Measurements from ENCODE around the gene AKR1B15.

The AKR1B15 gene

DNA sequence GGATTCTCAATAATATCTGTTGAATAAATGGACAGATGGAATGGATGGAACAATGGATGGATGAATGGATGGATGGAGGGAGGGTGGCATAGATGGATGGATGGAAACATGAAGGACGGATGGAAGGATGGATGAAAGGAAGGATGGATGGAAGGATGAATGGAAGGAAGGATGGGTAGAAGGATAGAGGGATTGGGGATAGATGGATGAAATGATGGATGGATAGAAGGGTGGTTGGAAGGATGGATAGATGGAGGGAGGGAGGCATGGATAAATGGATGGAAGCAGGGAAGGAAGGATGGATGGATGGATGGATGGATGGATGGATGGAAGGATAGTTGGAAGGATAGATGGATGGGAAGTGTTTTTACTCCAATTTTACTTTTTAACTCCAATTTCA lies 35.4 kb downstream of the AKR1B15 start:
- WGBS, 2 experiments, result 60% methylated on average over 1 of the region's 1 CpG; no CpG with 5 or more reads in 1 of the 2 experiments
- Histone ChIP-seq H3K4me1 (ENCODE audit: control insufficient read depth, insufficient read depth, low read length) (no peaks in the 10 kb centered on the region), H3K9me3 (ENCODE audit: control insufficient read depth, low read length) (no peaks in the 10 kb centered on the region), H3K4me3 (ENCODE audit: insufficient read depth, low read depth, low read length) (no peak overlapping the region), H3K36me3 (ENCODE audit: control insufficient read depth, insufficient read depth, low read length) (no peaks in the 10 kb centered on the region), H3K27ac (ENCODE audit: insufficient read depth, low read depth, low read length, poor library complexity, severe bottlenecking) (no peak overlapping the region), H3K27me3 (ENCODE audit: control insufficient read depth, insufficient read depth, low read length, poor library complexity, severe bottlenecking) (no peaks in the 10 kb centered on the region)

- Histone ChIP-seq H3K4me1 (ENCODE audit: control insufficient read depth, insufficient read depth, low read length) (no peaks in the 10 kb centered on the region), H3K36me3 (ENCODE audit: control insufficient read depth, insufficient read depth, low read length) (no peaks in the 10 kb centered on the region), H3K4me3 (ENCODE audit: insufficient read depth, low read depth, low read length) (no peak overlapping the region), H3K27me3 (ENCODE audit: control insufficient read depth, insufficient read depth, low read length, poor library complexity, severe bottlenecking) (no peaks in the 10 kb centered on the region), H3K27ac (ENCODE audit: insufficient read depth, low read depth, low read length, poor library complexity, severe bottlenecking) (no peak overlapping the region), H3K9me3 (ENCODE audit: control insufficient read depth, low read length) (no peaks in the 10 kb centered on the region)
- 93 to 94% methylated on average over 7 of the region's 7 CpGs for WGBS, 2 experiments
These were observed 37.0 kb downstream of the AKR1B15 start for GRCh38 chr7:134585897-134586296.

GRCh38 chr7:134587750-134588149 lies 38.8 kb downstream of the AKR1B15 start:
- Histone ChIP-seq H3K36me3 (ENCODE audit: control insufficient read depth, insufficient read depth, low read length) (no peaks in the 10 kb centered on the region), H3K27me3 (ENCODE audit: control insufficient read depth, insufficient read depth, low read length, poor library complexity, severe bottlenecking) (no peaks in the 10 kb centered on the region), H3K9me3 (ENCODE audit: control insufficient read depth, low read length) (no peaks in the 10 kb centered on the region), H3K27ac (ENCODE audit: insufficient read depth, low read depth, low read length, poor library complexity, severe bottlenecking) (no peak overlapping the region), H3K4me3 (ENCODE audit: insufficient read depth, low read depth, low read length) (no peak overlapping the region), H3K4me1 (ENCODE audit: control insufficient read depth, insufficient read depth, low read length) (no peaks in the 10 kb centered on the region)
- WGBS, 2 experiments, result 44 to 45% methylated on average over 2 of the region's 2 CpGs

GRCh38 chr7:134589491-134589941 lies 40.6 kb downstream of the AKR1B15 start:
- H3K27me3 ChIP-seq (ENCODE audit: control insufficient read depth, insufficient read depth, low read length, poor library complexity, severe bottlenecking), result no peaks in the 10 kb centered on the region
- 31 to 32% methylated on average over 3 of the region's 3 CpGs for WGBS, 2 experiments
- H3K4me1 ChIP-seq (ENCODE audit: control insufficient read depth, insufficient read depth, low read length), result no peaks in the 10 kb centered on the region
- no peak overlapping the region for H3K27ac ChIP-seq (ENCODE audit: insufficient read depth, low read depth, low read length, poor library complexity, severe bottlenecking)
- H3K36me3 ChIP-seq (ENCODE audit: control insufficient read depth, insufficient read depth, low read length), result no peaks in the 10 kb centered on the region
- no peak overlapping the region for H3K4me3 ChIP-seq (ENCODE audit: insufficient read depth, low read depth, low read length)
- H3K9me3 ChIP-seq (ENCODE audit: control insufficient read depth, low read length), result no peaks in the 10 kb centered on the region

DNA sequence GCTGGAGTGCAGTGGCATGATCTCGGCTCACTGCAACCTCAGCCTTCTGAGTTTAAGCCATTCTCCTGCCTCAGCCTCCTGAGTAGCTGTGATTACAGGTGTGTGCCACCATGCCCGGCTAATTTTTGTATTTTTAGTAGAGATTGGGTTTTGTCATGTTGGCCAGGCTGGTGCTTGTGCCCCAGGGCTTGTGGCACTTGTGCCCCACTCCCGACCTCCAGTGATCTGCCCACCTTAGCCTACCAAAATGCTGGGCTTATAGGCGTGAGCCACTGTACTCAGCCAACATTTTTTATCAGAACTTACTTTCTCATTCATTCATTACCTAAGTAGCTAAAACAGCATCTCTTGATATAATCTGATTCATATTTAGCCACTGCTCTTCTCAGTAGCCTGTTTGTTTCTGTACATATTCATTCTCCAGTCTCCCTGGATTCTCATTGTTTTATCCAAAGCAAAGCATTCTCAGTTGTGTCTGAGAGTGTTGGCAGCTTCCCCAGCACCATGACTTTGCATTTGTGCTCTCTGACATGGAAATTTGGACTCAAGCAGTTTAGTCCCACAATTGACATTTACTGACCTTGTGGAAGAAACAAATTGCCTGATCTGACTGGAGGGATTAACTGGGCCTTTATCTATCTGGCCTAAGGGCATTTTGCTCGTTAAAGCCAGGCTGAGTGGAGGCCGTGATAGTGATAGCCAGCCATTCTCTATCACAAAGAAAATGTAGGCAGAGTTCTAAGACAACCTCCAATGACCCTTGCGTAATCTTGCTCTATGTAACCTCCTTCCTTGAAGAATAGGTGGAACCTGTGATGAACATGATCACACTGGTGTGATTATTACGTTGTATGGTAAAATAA lies 44.9 kb downstream of the AKR1B15 start:
- Histone ChIP-seq H3K9me3 (ENCODE audit: control insufficient read depth, low read length) (no peaks in the 10 kb centered on the region), H3K27me3 (ENCODE audit: control insufficient read depth, insufficient read depth, low read length, poor library complexity, severe bottlenecking) (no peaks in the 10 kb centered on the region), H3K4me3 (ENCODE audit: insufficient read depth, low read depth, low read length) (no peak overlapping the region), H3K4me1 (ENCODE audit: control insufficient read depth, insufficient read depth, low read length) (no peaks in the 10 kb centered on the region), H3K36me3 (ENCODE audit: control insufficient read depth, insufficient read depth, low read length) (no peaks in the 10 kb centered on the region), H3K27ac (ENCODE audit: insufficient read depth, low read depth, low read length, poor library complexity, severe bottlenecking) (no peak overlapping the region)
- WGBS, 2 experiments, result 62 to 63% methylated on average over 8 of the region's 8 CpGs

GRCh38 chr7:134594877-134595276 lies 46.0 kb downstream of the AKR1B15 start:
- no peaks in the 10 kb centered on the region for H3K36me3 ChIP-seq (ENCODE audit: control insufficient read depth, insufficient read depth, low read length)
- no peaks in the 10 kb centered on the region for H3K27me3 ChIP-seq (ENCODE audit: control insufficient read depth, insufficient read depth, low read length, poor library complexity, severe bottlenecking)
- no peaks in the 10 kb centered on the region for H3K4me1 ChIP-seq (ENCODE audit: control insufficient read depth, insufficient read depth, low read length)
- H3K27ac ChIP-seq (ENCODE audit: insufficient read depth, low read depth, low read length, poor library complexity, severe bottlenecking), result no peak overlapping the region
- WGBS, 2 experiments, result 0% methylated on average over 1 of the region's 1 CpG
- no peaks in the 10 kb centered on the region for H3K9me3 ChIP-seq (ENCODE audit: control insufficient read depth, low read length)
- H3K4me3 ChIP-seq (ENCODE audit: insufficient read depth, low read depth, low read length), result no peak overlapping the region

DNA sequence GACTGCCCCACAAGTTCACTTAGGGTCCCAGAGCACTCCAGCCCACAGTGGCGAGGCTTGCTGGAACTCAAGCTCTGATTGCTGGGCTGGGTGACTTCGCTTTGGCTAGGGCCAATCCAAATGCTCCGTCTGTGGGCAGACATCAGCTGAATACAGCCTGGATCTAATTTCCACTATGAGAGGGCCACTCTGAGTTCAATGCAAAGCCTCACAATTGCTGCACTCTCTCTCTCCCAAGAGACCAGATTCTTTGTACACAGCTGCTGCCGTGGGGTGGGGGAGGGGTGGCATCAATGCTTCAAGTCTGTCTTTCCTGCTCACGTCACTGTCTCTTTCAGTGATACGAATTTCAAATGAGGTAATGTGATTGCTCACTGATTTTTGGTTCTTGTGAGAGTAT lies 50.5 kb downstream of the AKR1B15 start:
- no peak overlapping the region for H3K4me3 ChIP-seq (ENCODE audit: insufficient read depth, low read depth, low read length)
- no peaks in the 10 kb centered on the region for H3K4me1 ChIP-seq (ENCODE audit: control insufficient read depth, insufficient read depth, low read length)
- 68 to 82% methylated on average over 6 of the region's 6 CpGs for WGBS, 2 experiments
- no peaks in the 10 kb centered on the region for H3K9me3 ChIP-seq (ENCODE audit: control insufficient read depth, low read length)
- H3K36me3 ChIP-seq (ENCODE audit: control insufficient read depth, insufficient read depth, low read length), result no peaks in the 10 kb centered on the region
- H3K27ac ChIP-seq (ENCODE audit: insufficient read depth, low read depth, low read length, poor library complexity, severe bottlenecking), result no peak overlapping the region
- no peaks in the 10 kb centered on the region for H3K27me3 ChIP-seq (ENCODE audit: control insufficient read depth, insufficient read depth, low read length, poor library complexity, severe bottlenecking)

DNA sequence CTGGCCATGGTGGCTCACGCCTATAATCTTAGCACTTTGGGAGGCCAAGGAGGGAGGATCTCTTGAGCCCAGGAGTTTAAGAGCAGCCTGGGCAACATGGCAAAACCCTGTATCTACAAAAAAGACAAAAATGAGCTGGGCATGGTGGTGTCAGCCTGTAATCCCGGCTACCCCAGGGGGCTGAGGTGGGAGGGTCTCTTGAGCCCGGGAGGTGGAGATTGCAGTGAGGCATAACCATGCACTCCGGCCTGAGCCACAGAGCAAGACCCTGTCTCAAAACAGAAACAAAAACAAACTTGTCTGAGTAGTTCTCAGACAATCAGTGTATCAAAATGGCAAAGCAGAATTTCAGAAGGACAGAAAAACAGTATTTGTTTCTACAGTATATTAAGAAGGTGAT lies 52.5 kb downstream of the AKR1B15 start:
- WGBS, 2 experiments, result 72 to 74% methylated on average over 4 of the region's 4 CpGs
- H3K27me3 ChIP-seq (ENCODE audit: control insufficient read depth, insufficient read depth, low read length, poor library complexity, severe bottlenecking), result peaks cover 2% of the 10 kb centered on the region
- no peaks in the 10 kb centered on the region for H3K36me3 ChIP-seq (ENCODE audit: control insufficient read depth, insufficient read depth, low read length)
- H3K9me3 ChIP-seq (ENCODE audit: control insufficient read depth, low read length), result no peaks in the 10 kb centered on the region
- no peak overlapping the region for H3K27ac ChIP-seq (ENCODE audit: insufficient read depth, low read depth, low read length, poor library complexity, severe bottlenecking)
- no peaks in the 10 kb centered on the region for H3K4me1 ChIP-seq (ENCODE audit: control insufficient read depth, insufficient read depth, low read length)
- H3K4me3 ChIP-seq (ENCODE audit: insufficient read depth, low read depth, low read length), result no peak overlapping the region

DNA sequence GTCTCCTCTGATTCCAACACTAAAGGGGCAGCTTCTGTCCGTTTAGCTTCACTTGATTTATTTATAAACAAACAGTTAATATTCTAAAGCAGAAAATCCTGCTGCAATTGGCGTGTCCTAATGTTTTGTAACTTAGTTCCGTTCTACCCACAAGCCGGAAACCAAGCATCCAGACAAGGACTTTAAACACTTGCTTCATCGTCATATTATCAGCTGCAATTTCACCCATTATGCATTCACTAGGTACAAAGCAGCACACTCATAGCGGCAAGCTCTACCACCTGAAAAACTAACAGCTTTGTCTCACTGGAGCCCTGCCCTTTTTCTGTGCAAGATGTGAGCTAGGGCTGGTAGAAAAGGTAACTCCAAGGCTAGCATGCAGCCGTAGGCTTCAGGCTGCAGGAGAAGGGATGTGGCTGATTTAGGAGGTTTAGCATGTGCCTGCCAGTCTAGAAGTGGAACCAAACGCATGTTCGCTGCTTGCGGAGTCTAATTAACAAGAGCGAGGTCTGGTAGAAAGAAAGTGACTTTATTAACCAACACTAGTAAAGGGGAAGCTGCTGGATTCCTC lies 54.1 kb downstream of the AKR1B15 start:
- Histone ChIP-seq H3K4me3 (ENCODE audit: insufficient read depth, low read depth, low read length) (no peak overlapping the region), H3K36me3 (ENCODE audit: control insufficient read depth, insufficient read depth, low read length) (no peaks in the 10 kb centered on the region)

DNA sequence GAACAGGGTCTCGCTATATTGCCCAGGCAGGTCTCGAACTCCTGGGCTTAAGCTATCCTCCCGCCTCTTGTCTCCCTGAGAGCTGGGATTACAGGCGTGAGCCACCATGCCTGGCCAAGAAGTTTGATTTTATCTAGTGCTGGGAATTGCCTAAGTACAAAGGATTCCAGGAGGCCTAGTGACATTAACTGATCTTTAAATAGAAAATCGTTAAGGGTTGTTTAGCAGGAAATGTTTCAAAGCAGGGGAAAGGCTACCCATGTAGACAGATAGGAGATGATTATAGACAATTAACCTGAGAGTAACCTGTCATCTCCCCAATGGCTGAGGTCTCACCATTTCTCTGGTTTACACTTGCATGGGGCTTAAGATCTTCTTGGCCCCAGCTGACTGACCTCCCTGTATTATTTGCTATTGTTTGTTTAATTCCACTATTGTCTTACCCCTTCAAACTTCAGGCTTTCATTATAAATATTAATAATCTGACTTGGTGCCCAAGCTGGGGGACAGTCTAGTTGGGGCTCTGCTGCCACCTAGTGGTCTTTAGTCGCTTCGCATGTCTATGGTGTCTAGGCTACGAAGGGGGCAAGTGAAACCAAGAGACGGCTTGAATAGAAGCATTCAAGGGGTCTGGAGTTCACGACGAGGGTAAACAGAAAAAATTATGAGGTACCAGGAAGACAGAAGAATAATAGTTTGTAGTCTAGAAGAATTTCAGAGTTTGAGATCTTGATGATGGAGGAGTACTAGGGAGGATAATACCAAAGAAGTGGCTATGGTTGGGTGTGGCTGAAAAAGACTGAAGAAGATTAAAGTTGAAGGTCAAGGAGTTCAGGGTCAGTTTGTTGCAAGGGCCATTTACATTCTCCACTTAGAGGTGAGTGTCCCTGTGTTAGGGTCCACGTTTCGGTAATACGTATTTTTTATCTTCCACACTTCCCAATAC lies 57.3 kb downstream of the AKR1B15 start:
- Histone ChIP-seq H3K4me3 (ENCODE audit: insufficient read depth, low read depth, low read length) (no peak overlapping the region), H3K27ac (ENCODE audit: insufficient read depth, low read depth, low read length, poor library complexity, severe bottlenecking) (no peak overlapping the region), H3K9me3 (ENCODE audit: control insufficient read depth, low read length) (no peaks in the 10 kb centered on the region), H3K27me3 (ENCODE audit: control insufficient read depth, insufficient read depth, low read length, poor library complexity, severe bottlenecking) (peaks cover 8% of the 10 kb centered on the region), H3K36me3 (ENCODE audit: control insufficient read depth, insufficient read depth, low read length) (no peaks in the 10 kb centered on the region), H3K4me1 (ENCODE audit: control insufficient read depth, insufficient read depth, low read length) (no peaks in the 10 kb centered on the region)
- 42 to 43% methylated on average over 11 to 12 of the region's 14 CpGs for WGBS, 2 experiments

More for the DNA sequence above, 54.1 kb downstream of the AKR1B15 start:
- WGBS, 2 experiments, result 92% methylated on average over 11 of the region's 11 CpGs
- Histone ChIP-seq H3K27ac (ENCODE audit: insufficient read depth, low read depth, low read length, poor library complexity, severe bottlenecking) (no peak overlapping the region), H3K9me3 (ENCODE audit: control insufficient read depth, low read length) (no peaks in the 10 kb centered on the region), H3K4me1 (ENCODE audit: control insufficient read depth, insufficient read depth, low read length) (no peaks in the 10 kb centered on the region), H3K27me3 (ENCODE audit: control insufficient read depth, insufficient read depth, low read length, poor library complexity, severe bottlenecking) (peaks cover 8% of the 10 kb centered on the region)

Data from ectodermal cell (in vitro differentiated cells).